SK-N-SH treated with all-trans-retinoic acid at 6 μM for 48 hours (cell line): ENCODE data around the gene E2F6.
"Not testable (repeated sequence)": the region's sequence is repeated elsewhere in the genome, so short reads cannot be mapped to it uniquely, and the experiment has no call there.

Experiments used
- ATAC-seq: fragments of 200-7000 bp; cut with Tn5 transposase; 3 replicates; pipeline ENCODE4 v1.9.1; 2020; ENCODE audit warnings: mild to moderate bottlenecking, moderate library complexity
- ARNTL ChIP-seq: fragments of 450-650 bp; formaldehyde crosslinking; IDR thresholded peaks from 2 replicates; pipeline ENCODE4 v1.5.0; 2020; ENCODE audit warnings: low read depth, mild to moderate bottlenecking, moderate library complexity, borderline replicate concordance
- BACH2 ChIP-seq: fragments of 250-450 bp; sonication (Bioruptor Pico); IDR thresholded peaks from 2 replicates; pipeline ENCODE4 v1.9.0; 2021; ENCODE audit warnings: mild to moderate bottlenecking, borderline replicate concordance
- CREB5 ChIP-seq: fragments of 250-450 bp; sonication (Bioruptor Pico); IDR thresholded peaks from 2 replicates; pipeline ENCODE4 v1.5.1; 2020; ENCODE audit warnings: low read depth, mild to moderate bottlenecking, moderate library complexity
- CSDC2 ChIP-seq: fragments of 250-450 bp; sonication (Bioruptor Pico); IDR thresholded peaks from 2 replicates; pipeline ENCODE4 v1.5.0; 2020; ENCODE audit warnings: mild to moderate bottlenecking, moderate library complexity
- ESRRG ChIP-seq: fragments of 250-450 bp; sonication (Bioruptor Pico); IDR thresholded peaks from 2 replicates; pipeline ENCODE4 v1.6.1; 2021; ENCODE audit warnings: mild to moderate bottlenecking
- GLIS3 ChIP-seq: fragments of 250-450 bp; sonication (Bioruptor Pico); IDR thresholded peaks from 2 replicates; pipeline ENCODE4 v1.5.0; 2020; ENCODE audit warnings: mild to moderate bottlenecking, moderate library complexity
- ISL1 ChIP-seq: fragments of 250-450 bp; sonication (Bioruptor Pico); IDR thresholded peaks from 2 replicates; pipeline ENCODE4 v2.1.2; 2022; ENCODE audit warnings: mild to moderate bottlenecking, moderate library complexity
- OSR1 ChIP-seq: fragments of 250-450 bp; sonication (Bioruptor Pico); IDR thresholded peaks from 2 replicates; pipeline ENCODE4 v1.8.0; 2022; ENCODE audit warnings: moderate library complexity, mild to moderate bottlenecking, inconsistent platforms
- POU6F1 ChIP-seq: fragments of 250-450 bp; sonication (Bioruptor Pico); IDR thresholded peaks from 2 replicates; pipeline ENCODE4 v1.8.0; 2021; ENCODE audit warnings: low read depth, mild to moderate bottlenecking, moderate library complexity, borderline replicate concordance
- PPARA ChIP-seq: fragments of 250-450 bp; sonication (Bioruptor Pico); IDR thresholded peaks from 2 replicates; pipeline ENCODE4 v1.5.0; 2020; ENCODE audit warnings: mild to moderate bottlenecking, borderline replicate concordance
- RARB ChIP-seq: fragments of 250-450 bp; sonication (Bioruptor Pico); IDR thresholded peaks from 2 replicates; pipeline ENCODE4 v1.8.0; 2021; ENCODE audit warnings: mild to moderate bottlenecking, moderate library complexity
- SNAI2 ChIP-seq: fragments of 250-450 bp; sonication (Bioruptor Pico); IDR thresholded peaks from 2 replicates; pipeline ENCODE4 v1.5.0; 2020; ENCODE audit warnings: mild to moderate bottlenecking, moderate library complexity
- TCF4 ChIP-seq: fragments of 250-450 bp; sonication (Bioruptor Pico); IDR thresholded peaks from 2 replicates; pipeline ENCODE4 v1.8.0; 2021; ENCODE audit warnings: mild to moderate bottlenecking, moderate library complexity, borderline replicate concordance
- TOX ChIP-seq: fragments of 250-450 bp; sonication (Bioruptor Pico); IDR thresholded peaks from 2 replicates; pipeline ENCODE4 v1.8.0; 2021; ENCODE audit warnings: mild to moderate bottlenecking, moderate library complexity, borderline replicate concordance
- TSHZ2 ChIP-seq: fragments of 250-450 bp; sonication (Bioruptor Pico); IDR thresholded peaks from 2 replicates; pipeline ENCODE4 v1.5.0; 2020; ENCODE audit warnings: mild to moderate bottlenecking, moderate library complexity
- ZC3H10 ChIP-seq: fragments of 250-450 bp; sonication (Bioruptor Pico); IDR thresholded peaks from 2 replicates; pipeline ENCODE4 v1.5.1; 2021; ENCODE audit warnings: mild to moderate bottlenecking, moderate library complexity
- ZFP30 ChIP-seq: fragments of 450-650 bp; formaldehyde crosslinking; IDR thresholded peaks from 2 replicates; pipeline ENCODE4 v1.5.0; 2022; ENCODE audit warnings: mild to moderate bottlenecking, moderate library complexity
- ZNF565 ChIP-seq: fragments of 450-650 bp; formaldehyde crosslinking; conservative IDR thresholded peaks from 2 replicates; pipeline ENCODE4 v1.5.0; 2020; ENCODE audit warnings: low read depth, mild to moderate bottlenecking, moderate library complexity
- ZNF70 ChIP-seq: fragments of 450-650 bp; formaldehyde crosslinking; IDR thresholded peaks from 2 replicates; pipeline ENCODE4 v1.5.0; 2020; ENCODE audit warnings: mild to moderate bottlenecking, moderate library complexity
- ZNF8 ChIP-seq: fragments of 450-650 bp; formaldehyde crosslinking; IDR thresholded peaks from 2 replicates; pipeline ENCODE4 v1.5.0; 2020; ENCODE audit warnings: mild to moderate bottlenecking, moderate library complexity

Gene E2F6

GRCh38 chr2:11406267-11406957 lies 59.5 kb downstream of the E2F6 start:
- no peak for TF ChIP-seq RARB (CRISPR knock-in tag)
- no peak for TF ChIP-seq GLIS3 (CRISPR knock-in tag)
- no peak for TF ChIP-seq BACH2 (CRISPR knock-in tag)
- no peak for TF ChIP-seq ISL1 (CRISPR knock-in tag)
- TF ChIP-seq ZNF565 (CRISPR knock-in tag): no peak
- TF ChIP-seq ESRRG: no peak
- TF ChIP-seq TSHZ2: no peak
- TF ChIP-seq ZFP30: no peak
- no peak for TF ChIP-seq POU6F1 (CRISPR knock-in tag)
- TF ChIP-seq ARNTL (CRISPR knock-in tag): no peak
- ATAC-seq: peak; percentile 23; the same call in 2 of the 3 replicates

DNA sequence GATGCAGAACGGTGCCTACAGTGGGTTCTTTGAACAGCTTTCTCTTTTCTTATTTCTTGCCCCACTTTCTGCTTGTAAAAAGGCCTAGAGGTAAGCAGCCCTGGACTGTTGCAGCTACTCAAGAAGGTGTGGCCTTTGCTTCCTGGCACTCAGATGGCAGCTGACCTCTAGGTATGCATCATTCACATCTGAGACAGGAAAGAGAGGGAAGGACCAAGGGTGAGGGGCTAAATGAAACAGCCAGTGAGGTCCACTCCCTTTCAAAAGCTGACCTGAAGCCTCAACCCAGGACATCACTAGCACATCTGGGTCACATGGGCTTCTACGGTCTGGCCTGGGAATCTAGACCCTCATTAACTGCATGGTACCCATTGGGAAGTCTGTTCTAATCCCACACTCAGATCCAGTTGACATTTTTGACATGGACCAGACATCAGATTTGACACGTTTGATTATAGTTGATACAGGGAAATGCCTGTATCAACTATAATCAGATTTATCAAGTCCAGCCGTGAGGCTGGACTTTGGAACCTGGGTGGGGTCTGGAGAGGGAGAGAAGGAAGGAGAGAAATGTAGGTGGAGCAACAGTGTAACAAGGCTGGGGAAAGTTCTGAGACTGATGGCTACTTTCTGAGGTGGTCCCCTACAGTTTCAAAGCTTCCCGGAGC lies 60.2 kb downstream of the E2F6 start:
- TF ChIP-seq TSHZ2 (no peak), ESRRG (no peak), TCF4 (CRISPR knock-in tag) (peak; percentile 15; the same call in 1 of the 2 replicates), CREB5 (CRISPR knock-in tag) (no peak), GLIS3 (CRISPR knock-in tag) (no peak), OSR1 (no peak)
- TF ChIP-seq, all 23 proteins: peak for 1
- peak; percentile 18; the same call in 2 of the 3 replicates for ATAC-seq

DNA sequence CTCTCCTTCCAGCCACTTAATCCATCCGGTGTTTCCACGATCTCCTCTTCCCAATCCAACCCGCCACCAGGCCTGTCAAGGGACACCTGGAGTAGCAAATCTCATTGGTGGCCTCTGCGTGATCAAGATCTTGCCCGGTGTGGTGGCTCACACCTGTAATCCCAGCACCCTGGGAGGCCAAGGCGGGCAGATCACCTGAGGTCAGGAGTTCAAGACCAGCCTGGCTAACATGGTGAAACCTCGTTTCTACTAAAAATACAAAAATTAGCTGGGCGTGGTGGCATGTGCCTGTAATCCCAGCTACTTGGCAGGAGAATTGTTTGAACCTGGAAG lies 60.9 kb downstream of the E2F6 start:
- ATAC-seq: not testable (repeated sequence)

- no peak for ATAC-seq
- TF ChIP-seq ARNTL (CRISPR knock-in tag) (no peak), GLIS3 (CRISPR knock-in tag) (no peak), BACH2 (CRISPR knock-in tag) (no peak), SNAI2 (CRISPR knock-in tag) (no peak), ZFP30 (no peak), ISL1 (CRISPR knock-in tag) (no peak), ZNF70 (CRISPR knock-in tag) (no peak), ESRRG (no peak), PPARA (no peak), OSR1 (no peak), TOX (CRISPR knock-in tag) (no peak), ZC3H10 (no peak), ZNF8 (CRISPR knock-in tag) (no peak), ZNF565 (CRISPR knock-in tag) (no peak), CSDC2 (CRISPR knock-in tag) (no peak), CREB5 (CRISPR knock-in tag) (no peak)
Measured at GRCh38 chr2:11404376-11405073, 61.4 kb downstream of the E2F6 start.
